ENCODE measurements around the gene JAZF1. TPM values are rescaled to one million over a fixed set of nuclear protein-coding genes. Genes with fewer than 3 reads are reported as not detected.
"Not testable (repeated sequence)": the region's sequence is repeated elsewhere in the genome, so short reads cannot be mapped to it uniquely, and the experiment has no call there.

JAZF1 gene
- total RNA-seq, 2 donors from 2014 or later: 12.6 to 23.6 TPM

DNA sequence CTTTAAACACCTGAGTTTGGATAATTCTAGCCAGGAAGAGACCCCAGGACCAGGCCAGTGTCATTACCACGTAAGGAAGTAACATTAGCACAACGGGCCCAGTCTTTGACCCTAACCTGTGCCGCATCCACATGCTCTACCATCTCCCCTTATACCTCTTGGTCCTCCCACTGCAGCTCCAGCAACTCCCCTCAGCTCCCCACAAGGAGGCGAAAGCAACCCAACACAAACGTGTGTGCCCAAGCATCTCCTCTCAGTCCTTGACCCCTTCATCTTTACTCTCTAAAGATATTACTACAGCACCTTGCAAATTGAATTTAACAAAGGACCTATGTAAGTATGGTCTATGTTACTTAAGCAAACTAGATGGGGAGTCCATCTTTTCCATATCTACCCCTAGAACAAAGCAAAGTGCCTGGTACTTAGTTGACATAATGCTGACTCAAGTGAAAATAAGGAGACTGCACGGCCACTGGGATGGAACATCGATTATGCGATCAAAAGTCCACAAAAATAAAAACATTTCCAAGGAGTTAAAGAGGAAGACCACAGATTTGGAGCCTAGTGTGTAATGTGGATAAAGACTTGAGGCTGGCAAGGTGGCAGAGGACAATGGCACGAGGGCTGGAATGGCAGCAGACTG lies 147.7 kb downstream of the JAZF1 start:
- H3K27ac Mint-ChIP-seq: peak overlapping the region; percentile 0 to 36
- H3K4me1 Mint-ChIP-seq (ENCODE audit: low read depth in 2 of 2): peaks cover 56 to 75% of the 10 kb centered on the region in 2 donors
- DNase-seq (ENCODE audit: low spot score) (no peak), ATAC-seq (no peak)
- H3K27me3 Mint-ChIP-seq: no peaks in the 10 kb centered on the region
- H3K4me3 Mint-ChIP-seq: peak overlapping the region; percentile 10
- H3K9me3 Mint-ChIP-seq: no peaks in the 10 kb centered on the region
- H3K36me3 Mint-ChIP-seq: no peaks in the 10 kb centered on the region

DNA sequence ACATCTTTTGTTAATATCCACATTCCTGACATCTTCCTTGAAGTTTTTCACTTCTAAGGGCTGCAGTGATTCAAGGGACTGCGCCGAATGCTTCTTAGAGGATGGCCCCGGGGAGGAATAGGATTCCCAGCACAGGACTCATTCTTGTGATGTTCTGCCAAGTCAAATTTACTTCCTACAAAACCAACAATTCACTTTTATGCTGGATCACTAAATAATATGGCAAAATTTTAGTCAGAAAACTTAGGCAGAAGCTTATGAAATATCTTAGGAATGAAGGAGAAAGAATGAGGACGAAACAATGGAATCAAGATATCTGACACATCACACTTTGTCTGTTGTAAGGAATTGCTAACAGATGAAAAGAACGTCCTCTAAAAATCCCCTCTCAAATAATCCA lies 151.5 kb downstream of the JAZF1 start:
- Mint-ChIP-seq H3K27me3 (no peaks in the 10 kb centered on the region), H3K4me3 (no peak overlapping the region), H3K9me3 (no peaks in the 10 kb centered on the region), H3K27ac (no peak overlapping the region), H3K36me3 (no peaks in the 10 kb centered on the region), H3K4me1 (ENCODE audit: low read depth in 2 of 2) (peaks cover 49 to 82% of the 10 kb centered on the region in 2 donors)
- DNase-seq (ENCODE audit: low spot score): no peak
- ATAC-seq: no peak

DNA sequence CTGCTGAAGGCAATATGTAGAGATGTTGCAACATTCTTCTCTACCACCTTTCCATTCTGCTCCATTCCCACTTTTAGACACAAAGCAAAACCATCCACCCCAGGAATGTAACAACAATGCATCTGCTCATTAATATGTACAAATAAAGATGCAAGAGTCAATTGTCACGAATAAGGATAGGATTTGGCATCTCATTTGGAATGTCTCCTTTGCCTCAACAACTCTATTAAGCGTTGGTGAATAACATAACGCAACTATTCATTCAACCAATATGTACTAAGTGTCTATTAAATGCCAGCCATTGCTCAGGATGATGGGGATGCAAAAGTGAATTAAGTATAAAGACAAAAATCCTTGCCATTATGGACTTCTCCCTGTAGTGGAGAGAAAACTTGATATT lies 152.1 kb downstream of the JAZF1 start:
- no peak for ATAC-seq
- Mint-ChIP-seq H3K27ac (no peak overlapping the region), H3K4me1 (ENCODE audit: low read depth in 2 of 2) (peaks cover 49 to 82% of the 10 kb centered on the region in 2 donors), H3K36me3 (no peaks in the 10 kb centered on the region), H3K27me3 (no peaks in the 10 kb centered on the region), H3K9me3 (no peaks in the 10 kb centered on the region), H3K4me3 (no peak overlapping the region)
- no peak for DNase-seq (ENCODE audit: low spot score)

DNA sequence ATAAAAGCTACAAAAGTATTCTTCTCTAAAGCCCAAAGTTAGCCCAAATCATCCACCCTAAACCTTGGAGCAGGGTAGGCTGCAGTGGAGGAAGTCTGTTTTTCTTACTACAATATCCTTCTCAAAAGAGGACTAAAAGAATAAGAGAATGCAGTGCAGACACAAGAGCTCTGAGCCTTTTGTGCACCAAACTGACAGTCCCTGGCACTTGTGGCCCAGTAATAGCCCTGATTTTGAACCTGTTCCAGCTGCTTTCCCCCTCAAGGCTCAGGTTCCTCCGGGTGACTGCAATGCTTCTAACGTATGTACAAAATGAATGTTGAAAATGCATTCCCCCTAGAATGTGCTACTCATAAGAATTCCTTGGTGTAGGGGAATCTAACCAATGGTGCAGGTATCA lies 154.4 kb downstream of the JAZF1 start:
- DNase-seq (ENCODE audit: low spot score): no peak
- peaks cover 35 to 70% of the 10 kb centered on the region in 2 donors for H3K4me1 Mint-ChIP-seq (ENCODE audit: low read depth in 2 of 2)
- H3K27me3 Mint-ChIP-seq: no peaks in the 10 kb centered on the region
- H3K4me3 Mint-ChIP-seq: no peak overlapping the region
- H3K36me3 Mint-ChIP-seq: no peaks in the 10 kb centered on the region
- no peaks in the 10 kb centered on the region for H3K9me3 Mint-ChIP-seq
- no peak overlapping the region for H3K27ac Mint-ChIP-seq
- no peak for ATAC-seq

DNA sequence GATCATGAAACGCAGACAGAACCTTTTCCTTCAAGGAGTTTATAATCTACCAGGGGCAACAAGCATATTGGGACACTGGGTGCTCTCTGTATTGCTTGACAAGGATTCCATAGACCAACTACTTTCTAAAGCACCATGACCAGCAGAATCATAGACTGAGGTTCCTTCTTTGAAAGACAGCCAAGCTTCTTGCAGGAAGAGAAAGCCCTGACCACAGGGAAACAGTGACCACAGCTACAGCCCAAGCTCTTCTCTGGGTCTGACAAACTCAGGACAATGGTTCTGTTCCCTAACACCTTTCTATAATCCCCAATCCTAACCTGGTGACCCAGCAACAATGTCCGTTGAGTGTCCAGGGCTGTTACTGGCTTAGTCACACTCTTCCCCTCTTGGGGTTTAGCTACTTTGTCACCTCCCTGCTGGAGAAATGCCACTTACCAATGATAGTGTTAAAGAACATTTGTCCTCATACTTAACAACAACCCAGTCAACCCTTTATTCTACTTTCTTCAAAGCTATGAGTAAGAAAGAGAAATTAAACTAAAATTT lies 155.7 kb downstream of the JAZF1 start:
- DNase-seq (ENCODE audit: low spot score) (no peak), ATAC-seq (peak in 1 of 2 donors; percentile 62)
- H3K4me1 Mint-ChIP-seq (ENCODE audit: low read depth in 2 of 2): peaks cover 34 to 70% of the 10 kb centered on the region in 2 donors
- peak overlapping the region in 1 of 2 donors; percentile 10 for H3K27ac Mint-ChIP-seq
- H3K4me3 Mint-ChIP-seq: peak overlapping the region; percentile 42
- H3K36me3 Mint-ChIP-seq: no peaks in the 10 kb centered on the region
- no peaks in the 10 kb centered on the region for H3K27me3 Mint-ChIP-seq
- no peaks in the 10 kb centered on the region for H3K9me3 Mint-ChIP-seq

DNA sequence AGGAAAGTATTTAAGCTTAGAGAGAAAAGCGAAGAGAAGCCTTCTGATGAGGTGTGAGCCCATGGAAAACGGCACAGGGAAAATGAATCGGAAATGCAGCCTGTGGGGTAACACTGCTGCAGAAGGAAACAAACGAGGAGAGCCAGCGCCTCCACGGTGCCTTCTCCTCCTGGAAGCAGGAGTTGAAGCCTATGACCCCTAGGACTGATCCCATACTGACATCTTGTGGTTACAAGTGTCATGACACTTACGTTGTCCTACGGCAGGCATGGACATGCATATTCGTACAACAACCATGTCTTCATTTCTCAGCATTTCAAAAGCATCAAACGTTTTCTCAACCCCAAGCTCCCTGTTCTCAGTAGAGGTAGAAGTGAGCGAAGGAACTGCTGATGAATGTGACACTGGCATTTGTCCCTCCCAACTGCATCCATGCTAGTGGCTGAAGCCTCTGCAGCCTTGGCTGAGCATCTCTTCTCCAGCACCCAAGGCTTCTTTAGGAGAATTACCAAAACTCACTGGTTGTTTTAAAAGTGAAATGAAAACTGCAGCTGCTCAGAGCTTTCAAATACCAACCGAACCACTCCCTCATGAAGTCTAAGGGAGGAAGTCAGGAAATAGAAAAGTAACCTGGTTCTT lies 160.2 kb downstream of the JAZF1 start:
- ATAC-seq (peak; percentile 78 to 86), DNase-seq (ENCODE audit: low spot score) (peak; percentile 64)
- H3K36me3 Mint-ChIP-seq: no peaks in the 10 kb centered on the region
- H3K9me3 Mint-ChIP-seq: no peaks in the 10 kb centered on the region
- H3K27ac Mint-ChIP-seq: peak overlapping the region; percentile 10 to 30
- no peaks in the 10 kb centered on the region for H3K27me3 Mint-ChIP-seq
- H3K4me3 Mint-ChIP-seq: peak overlapping the region; percentile 3
- peaks cover 50 to 54% of the 10 kb centered on the region in 2 donors for H3K4me1 Mint-ChIP-seq (ENCODE audit: low read depth in 2 of 2)

DNA sequence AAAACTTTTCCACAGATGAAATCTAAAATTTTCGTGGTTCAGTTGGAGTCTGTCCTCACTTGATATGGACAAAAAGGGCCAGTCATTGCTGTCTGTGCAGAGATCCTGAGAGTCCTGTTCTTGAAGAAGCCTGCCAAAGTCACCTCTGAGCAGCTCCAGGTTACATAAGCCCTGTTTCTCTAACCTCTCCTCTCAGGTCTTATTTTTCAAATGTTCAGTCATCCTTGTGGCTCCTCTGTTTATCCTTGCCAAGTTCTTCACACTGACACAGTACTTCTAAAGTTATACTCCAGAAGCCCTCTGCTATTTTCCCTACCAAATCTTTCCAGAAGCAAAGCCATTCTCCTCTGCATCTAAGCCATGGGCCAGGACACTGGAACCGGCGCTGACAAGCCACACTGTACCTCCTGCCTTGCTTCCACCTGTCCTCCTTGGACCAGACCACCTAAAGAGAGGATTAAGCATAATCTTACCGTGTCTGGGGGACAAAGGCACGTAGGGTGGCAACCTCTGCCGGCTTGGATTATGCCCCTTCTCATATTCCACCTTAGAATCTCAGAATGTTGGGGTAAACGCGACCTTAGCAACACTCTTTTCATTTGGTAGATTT lies 161.6 kb downstream of the JAZF1 start:
- H3K36me3 Mint-ChIP-seq: peaks cover 7% of the 10 kb centered on the region
- no peak overlapping the region for H3K4me3 Mint-ChIP-seq
- DNase-seq (ENCODE audit: low spot score): no peak
- peak overlapping the region; percentile 6 to 75 for H3K27ac Mint-ChIP-seq
- H3K9me3 Mint-ChIP-seq: peaks cover 5% of the 10 kb centered on the region
- peaks cover 44% of the 10 kb centered on the region in 2 donors for H3K4me1 Mint-ChIP-seq (ENCODE audit: low read depth in 2 of 2)
- H3K27me3 Mint-ChIP-seq: no peaks in the 10 kb centered on the region
- ATAC-seq: no peak

DNA sequence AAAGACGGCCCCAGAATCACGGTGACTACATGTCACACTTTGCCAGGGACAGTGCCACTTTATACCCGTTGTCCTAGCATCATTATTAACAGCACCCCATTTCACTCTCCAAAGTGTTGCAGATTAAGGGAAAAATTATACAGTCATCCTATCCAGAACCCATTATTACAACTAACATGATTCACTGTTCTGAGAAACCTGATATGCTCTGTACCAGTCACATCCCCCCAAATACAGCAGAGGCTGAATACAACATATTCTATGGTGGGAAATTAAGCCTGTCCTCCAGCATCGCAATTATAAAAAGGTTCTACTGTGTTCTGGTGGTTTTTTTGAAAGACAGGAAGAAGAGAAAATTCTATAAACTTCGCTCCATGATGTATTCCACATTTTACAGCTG lies 162.1 kb downstream of the JAZF1 start:
- ATAC-seq (no peak), DNase-seq (ENCODE audit: low spot score) (no peak)
- Mint-ChIP-seq H3K27ac (peak overlapping the region; percentile 6 to 75), H3K27me3 (no peaks in the 10 kb centered on the region), H3K36me3 (peaks cover 11% of the 10 kb centered on the region), H3K9me3 (peaks cover 5% of the 10 kb centered on the region), H3K4me1 (ENCODE audit: low read depth in 2 of 2) (peaks cover 42 to 43% of the 10 kb centered on the region in 2 donors), H3K4me3 (no peak overlapping the region)

DNA sequence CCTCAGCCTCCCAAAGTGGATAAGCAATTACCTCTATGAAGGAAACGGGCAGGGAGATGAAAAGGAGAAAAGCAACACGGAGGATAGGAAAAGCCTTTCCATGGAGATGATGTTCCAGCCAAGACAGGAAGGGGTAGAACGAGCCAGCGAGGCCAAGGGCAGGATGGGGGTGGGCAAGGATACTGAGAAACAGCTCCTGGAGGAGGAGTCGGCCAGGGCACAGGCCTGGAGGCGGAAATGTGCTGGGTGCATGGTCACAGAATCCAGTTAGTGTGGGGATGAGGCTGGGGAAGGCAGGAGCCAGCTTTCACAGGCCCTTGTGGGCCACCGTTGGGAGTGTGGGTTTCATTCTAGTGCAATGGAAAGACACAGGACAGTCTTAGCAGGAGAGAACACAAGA lies 162.6 kb downstream of the JAZF1 start:
- peaks cover 5% of the 10 kb centered on the region for H3K9me3 Mint-ChIP-seq
- no peaks in the 10 kb centered on the region for H3K27me3 Mint-ChIP-seq
- ATAC-seq (no peak), DNase-seq (ENCODE audit: low spot score) (no peak)
- H3K4me3 Mint-ChIP-seq: no peak overlapping the region
- peaks cover 11% of the 10 kb centered on the region for H3K36me3 Mint-ChIP-seq
- H3K27ac Mint-ChIP-seq: peak overlapping the region in 1 of 2 donors; percentile 75
- peaks cover 42 to 45% of the 10 kb centered on the region in 2 donors for H3K4me1 Mint-ChIP-seq (ENCODE audit: low read depth in 2 of 2)

DNA sequence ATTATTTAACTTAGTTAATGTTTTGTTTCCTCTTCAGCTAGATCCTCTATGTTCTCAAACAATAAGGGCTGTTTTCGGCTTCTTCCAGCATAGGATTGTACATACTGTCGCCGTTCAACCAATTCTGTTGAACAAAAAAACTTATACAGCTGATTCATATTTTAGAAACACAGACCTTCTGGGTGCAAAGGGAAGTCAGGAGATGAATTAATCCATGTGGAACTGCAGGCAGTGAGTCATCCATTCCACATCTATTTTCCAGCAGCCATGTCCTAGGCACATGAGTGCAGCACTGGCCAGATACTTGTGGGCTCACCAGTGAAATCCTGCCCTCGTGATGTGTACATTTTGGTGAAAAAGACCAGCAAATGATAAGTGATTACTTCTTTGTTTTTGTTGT lies 163.2 kb downstream of the JAZF1 start:
- Mint-ChIP-seq H3K9me3 (peaks cover 5% of the 10 kb centered on the region), H3K4me3 (no peak overlapping the region), H3K27me3 (no peaks in the 10 kb centered on the region), H3K36me3 (peaks cover 11% of the 10 kb centered on the region), H3K4me1 (ENCODE audit: low read depth in 2 of 2) (peaks cover 38 to 45% of the 10 kb centered on the region in 2 donors), H3K27ac (peak overlapping the region in 1 of 2 donors; percentile 75)
- DNase-seq (ENCODE audit: low spot score): no peak
- no peak for ATAC-seq

DNA sequence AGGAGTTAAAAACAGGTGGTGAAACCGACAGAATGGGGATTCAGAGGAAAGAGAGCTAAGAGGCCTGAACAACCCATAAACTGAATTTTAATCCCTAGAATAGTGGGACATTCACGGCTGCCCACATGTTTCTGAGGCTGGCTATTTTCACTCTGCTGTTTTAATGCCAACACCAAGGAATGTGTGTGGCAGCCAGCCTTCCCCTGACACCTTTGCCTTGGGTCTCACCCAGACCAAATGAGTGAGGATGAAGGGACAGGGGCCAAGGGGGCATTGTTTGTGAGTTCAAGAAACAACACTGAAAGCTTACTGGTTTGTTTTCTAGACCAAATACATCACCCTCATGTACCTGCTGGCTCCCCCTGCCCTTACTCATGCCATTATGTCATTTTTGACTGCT lies 164.3 kb downstream of the JAZF1 start:
- H3K27me3 Mint-ChIP-seq: no peaks in the 10 kb centered on the region
- ATAC-seq (no peak), DNase-seq (ENCODE audit: low spot score) (no peak)
- H3K27ac Mint-ChIP-seq: no peak overlapping the region
- H3K36me3 Mint-ChIP-seq: peaks cover 11% of the 10 kb centered on the region
- H3K4me3 Mint-ChIP-seq: no peak overlapping the region
- H3K4me1 Mint-ChIP-seq (ENCODE audit: low read depth in 2 of 2): peaks cover 38 to 47% of the 10 kb centered on the region in 2 donors
- H3K9me3 Mint-ChIP-seq: peaks cover 5% of the 10 kb centered on the region

DNA sequence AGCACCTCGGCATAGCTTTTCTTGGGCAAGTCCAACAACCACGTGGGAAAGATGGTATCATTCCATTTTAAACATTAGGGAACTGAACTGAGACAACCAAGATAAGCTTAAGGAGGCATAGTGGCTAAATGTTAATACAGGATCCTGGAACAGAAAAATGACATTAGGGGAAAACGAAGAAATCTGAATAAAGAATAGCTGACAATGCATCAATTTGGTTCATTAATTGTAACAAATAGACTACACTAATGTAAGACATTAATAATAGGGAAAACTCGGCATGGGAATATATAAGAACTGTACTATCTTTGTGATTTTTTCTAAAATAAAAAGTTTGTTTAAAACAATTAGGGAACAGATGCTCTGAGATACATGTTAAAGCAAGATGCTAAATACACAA lies 165.4 kb downstream of the JAZF1 start:
- H3K9me3 Mint-ChIP-seq: peaks cover 5% of the 10 kb centered on the region
- H3K4me1 Mint-ChIP-seq (ENCODE audit: low read depth in 2 of 2): peaks cover 34 to 42% of the 10 kb centered on the region in 2 donors
- H3K4me3 Mint-ChIP-seq: no peak overlapping the region
- DNase-seq (ENCODE audit: low spot score) (no peak), ATAC-seq (no peak)
- no peaks in the 10 kb centered on the region for H3K27me3 Mint-ChIP-seq
- H3K36me3 Mint-ChIP-seq: peaks cover 11% of the 10 kb centered on the region
- no peak overlapping the region for H3K27ac Mint-ChIP-seq

DNA sequence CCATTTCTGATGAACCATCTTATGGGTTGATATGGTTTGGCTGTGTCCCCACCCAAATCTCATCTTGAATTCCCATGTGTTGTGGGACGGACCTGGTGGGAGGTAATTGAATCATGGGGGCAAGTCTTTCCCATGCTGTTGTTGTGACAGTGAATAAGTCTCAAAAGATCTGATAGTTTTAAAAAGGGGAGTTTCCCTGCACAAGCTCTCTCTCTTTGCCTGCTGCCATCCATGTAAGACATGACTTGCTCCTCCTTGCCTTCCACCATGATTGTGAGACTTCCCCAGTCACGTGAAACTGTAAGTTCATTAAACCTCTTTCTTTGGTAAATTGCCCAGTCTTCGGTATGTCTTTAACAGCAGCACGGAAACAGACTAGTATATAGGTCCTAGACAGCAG lies 166.3 kb downstream of the JAZF1 start:
- H3K4me3 Mint-ChIP-seq; DNase-seq (ENCODE audit: low spot score); H3K9me3 Mint-ChIP-seq; ATAC-seq; H3K27ac Mint-ChIP-seq; H3K27me3 Mint-ChIP-seq: not testable (repeated sequence)
- H3K4me1 Mint-ChIP-seq (ENCODE audit: low read depth in 2 of 2): peaks cover 37 to 44% of the 10 kb centered on the region in 2 donors
- H3K36me3 Mint-ChIP-seq: peaks cover 11% of the 10 kb centered on the region

DNA sequence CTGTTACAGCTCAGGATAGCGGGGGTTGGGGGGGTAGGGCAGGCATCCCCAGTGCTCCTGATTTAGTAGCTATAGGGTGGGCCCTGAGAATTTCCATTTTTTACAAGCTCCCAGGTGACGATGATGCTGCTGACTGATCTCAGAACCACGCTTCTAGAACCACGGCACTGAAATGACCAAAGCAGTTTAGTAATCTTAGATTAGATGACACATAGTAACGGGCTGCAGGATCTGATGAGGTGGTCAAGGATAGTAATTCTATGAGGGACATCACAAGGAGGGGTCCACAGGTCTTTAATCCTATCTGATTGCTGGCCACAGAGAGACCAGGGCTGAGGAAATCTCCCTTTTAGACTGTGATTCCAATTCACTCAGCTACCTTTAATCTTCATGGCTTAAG lies 167.2 kb downstream of the JAZF1 start:
- Mint-ChIP-seq H3K4me3 (no peak overlapping the region), H3K27ac (peak overlapping the region in 1 of 2 donors; percentile 59), H3K36me3 (peaks cover 11% of the 10 kb centered on the region), H3K4me1 (ENCODE audit: low read depth in 2 of 2) (peaks cover 43 to 47% of the 10 kb centered on the region in 2 donors), H3K9me3 (peaks cover 5% of the 10 kb centered on the region), H3K27me3 (no peaks in the 10 kb centered on the region)
- ATAC-seq (peak; percentile 55 to 82), DNase-seq (ENCODE audit: low spot score) (no peak)

Measured in natural killer cell treated with Interleukin-12 subunit alpha and Interleukin-12 subunit beta and Interleukin-15 and Interleukin-18, amount 100 ng/mL, for 72 hours (primary cell).